Measurements from ENCODE around the gene KRTAP6-2. TPM values are rescaled to one million over a fixed set of nuclear protein-coding genes. Genes with fewer than 3 reads are reported as not detected.

The KRTAP6-2 gene
- total and polyA plus RNA-seq, 2 experiments from 2014 or later, result not detected

DNA sequence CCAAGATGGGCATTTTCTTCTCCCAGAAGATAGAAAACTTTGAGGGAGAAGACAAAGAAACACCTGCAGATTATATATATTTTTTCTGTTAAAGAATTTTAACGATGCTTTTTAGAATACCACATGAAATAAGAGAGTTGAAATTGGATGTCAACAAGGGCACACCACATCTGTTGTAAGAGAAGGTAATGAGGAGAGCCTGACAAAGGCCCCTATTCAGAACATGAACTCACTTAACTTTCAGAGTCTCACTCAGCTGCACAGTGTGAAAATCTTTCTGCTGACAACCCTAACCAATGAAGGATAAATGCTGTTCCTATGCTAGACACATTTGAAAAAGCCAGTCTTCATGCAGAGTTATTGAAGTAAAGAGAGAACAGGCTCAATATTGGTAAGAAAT is 15.8 kb downstream of the KRTAP6-2 start (continued):
- TF ChIP-seq ZNF462 (CRISPR knock-in tag; IDR thresholded peaks at IDR 0.05), result no peak
- TF ChIP-seq, protein P1, sequence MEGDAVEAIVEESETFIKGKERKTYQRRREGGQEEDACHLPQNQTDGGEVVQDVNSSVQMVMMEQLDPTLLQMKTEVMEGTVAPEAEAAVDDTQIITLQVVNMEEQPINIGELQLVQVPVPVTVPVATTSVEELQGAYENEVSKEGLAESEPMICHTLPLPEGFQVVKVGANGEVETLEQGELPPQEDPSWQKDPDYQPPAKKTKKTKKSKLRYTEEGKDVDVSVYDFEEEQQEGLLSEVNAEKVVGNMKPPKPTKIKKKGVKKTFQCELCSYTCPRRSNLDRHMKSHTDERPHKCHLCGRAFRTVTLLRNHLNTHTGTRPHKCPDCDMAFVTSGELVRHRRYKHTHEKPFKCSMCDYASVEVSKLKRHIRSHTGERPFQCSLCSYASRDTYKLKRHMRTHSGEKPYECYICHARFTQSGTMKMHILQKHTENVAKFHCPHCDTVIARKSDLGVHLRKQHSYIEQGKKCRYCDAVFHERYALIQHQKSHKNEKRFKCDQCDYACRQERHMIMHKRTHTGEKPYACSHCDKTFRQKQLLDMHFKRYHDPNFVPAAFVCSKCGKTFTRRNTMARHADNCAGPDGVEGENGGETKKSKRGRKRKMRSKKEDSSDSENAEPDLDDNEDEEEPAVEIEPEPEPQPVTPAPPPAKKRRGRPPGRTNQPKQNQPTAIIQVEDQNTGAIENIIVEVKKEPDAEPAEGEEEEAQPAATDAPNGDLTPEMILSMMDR (conservative IDR thresholded peaks at IDR 0.05; ENCODE audit: low read depth in 2 of 2), result no peak
- TF ChIP-seq ETS1 (IDR thresholded peaks at IDR 0.05), result no peak
- no peak for TF ChIP-seq POLR2AphosphoS5 (IDR thresholded peaks at IDR 0.05; ENCODE audit: low read depth)
- no peak for TF ChIP-seq EZH2 (IDR thresholded peaks at IDR 0.05; ENCODE audit: low read depth, unreplicated experiment)

GRCh38 chr21:30580132-30580531 is 18.6 kb downstream of the KRTAP6-2 start:
- Histone ChIP-seq H3K4me3 (no peak overlapping the region), H3K9me2 (ENCODE audit: insufficient read depth) (peaks cover 5% of the 10 kb centered on the region; the same call in 1 of the 2 replicates), H3K79me2 (replicated peaks; ENCODE audit: insufficient read depth) (no peaks in the 10 kb centered on the region), H3K4me1 (ENCODE audit: insufficient read depth) (no peaks in the 10 kb centered on the region), H4K20me1 (replicated peaks; ENCODE audit: insufficient read depth) (no peaks in the 10 kb centered on the region), H3K36me3 (ENCODE audit: insufficient read depth) (no peaks in the 10 kb centered on the region), H3F3A (replicated peaks; ENCODE audit: low read depth) (no peaks in the 10 kb centered on the region), H3K4me2 (no peak overlapping the region), H2AFZ (no peak overlapping the region), H3K27me3 (ENCODE audit: insufficient read depth) (no peaks in the 10 kb centered on the region), H3K27ac (ENCODE audit: low read depth) (no peak overlapping the region)
- DNase-seq (ENCODE audit: low spot score), result no peak
- ATAC-seq, result no peak
- H3K36me3 Mint-ChIP-seq (ENCODE audit: low read depth), result no peaks in the 10 kb centered on the region
- no peaks in the 10 kb centered on the region for H3K9me3 Mint-ChIP-seq
- no peak overlapping the region for H3K4me3 Mint-ChIP-seq
- no peaks in the 10 kb centered on the region for H3K4me1 Mint-ChIP-seq
- H3K27me3 Mint-ChIP-seq (ENCODE audit: insufficient read depth, low read depth, poor library complexity), result no peaks in the 10 kb centered on the region
- no peak overlapping the region for H3K27ac Mint-ChIP-seq
- TF ChIP-seq EZH2 (IDR thresholded peaks at IDR 0.05; ENCODE audit: low read depth, unreplicated experiment) (no peak), NANOG (IDR thresholded peaks at IDR 0.05; ENCODE audit: borderline replicate concordance) (no peak), JUNB (IDR thresholded peaks at IDR 0.05; ENCODE audit: unreplicated experiment) (no peak), STAT1 (IDR thresholded peaks at IDR 0.05; ENCODE audit: unreplicated experiment) (no peak), ETS1 (IDR thresholded peaks at IDR 0.05) (no peak), ZNF114 (CRISPR knock-in tag; IDR thresholded peaks at IDR 0.05) (no peak)

Data from GM23338 (cell line).